ENCODE data around the gene DPP6. TPM values are rescaled to one million over a fixed set of nuclear protein-coding genes. Genes with fewer than 3 reads are reported as not detected.
A peak's percentile ranks its signal among the peaks of the same experiment; 100 is the strongest.
"Not testable (repeated sequence)": the region's sequence is repeated elsewhere in the genome, so short reads cannot be mapped to it uniquely, and the experiment has no call there.

DPP6 gene
- total and polyA plus RNA-seq, 8 donors: 1.0 to 11.2 (median 2.6) TPM

DNA sequence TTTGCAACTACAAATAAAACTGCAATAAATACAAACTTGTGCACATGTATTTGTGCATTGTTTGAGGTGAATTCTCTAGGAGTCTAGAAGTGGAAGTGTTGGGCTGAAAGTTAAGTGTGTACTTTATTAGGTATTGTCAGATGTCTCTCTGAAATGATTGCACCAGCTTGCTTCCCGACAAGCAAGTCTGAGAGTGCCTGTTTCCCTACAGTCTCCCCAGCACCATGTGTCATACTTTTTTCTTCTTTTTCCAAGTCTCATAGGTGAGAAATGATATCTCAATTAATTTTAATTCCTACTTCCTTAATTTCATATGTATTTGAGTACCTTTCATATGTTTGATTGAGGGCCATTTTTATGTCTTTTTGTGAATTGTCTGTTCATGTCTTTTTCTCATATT is 614.6 kb downstream of the DPP6 start:
- ATAC-seq (no peak), FAIRE-seq (no peak), DNase-seq (no peak)
- Histone ChIP-seq H3K27ac (no peak overlapping the region), H3K9me3 (no peaks in the 10 kb centered on the region), H3K4me1 (no peaks in the 10 kb centered on the region), H3K27me3 (no peaks in the 10 kb centered on the region), H3K4me3 (no peak overlapping the region), H3K36me3 (no peaks in the 10 kb centered on the region)
- intact Hi-C loops (cut with DNase I): no loop called here
- TF ChIP-seq, protein P1, sequence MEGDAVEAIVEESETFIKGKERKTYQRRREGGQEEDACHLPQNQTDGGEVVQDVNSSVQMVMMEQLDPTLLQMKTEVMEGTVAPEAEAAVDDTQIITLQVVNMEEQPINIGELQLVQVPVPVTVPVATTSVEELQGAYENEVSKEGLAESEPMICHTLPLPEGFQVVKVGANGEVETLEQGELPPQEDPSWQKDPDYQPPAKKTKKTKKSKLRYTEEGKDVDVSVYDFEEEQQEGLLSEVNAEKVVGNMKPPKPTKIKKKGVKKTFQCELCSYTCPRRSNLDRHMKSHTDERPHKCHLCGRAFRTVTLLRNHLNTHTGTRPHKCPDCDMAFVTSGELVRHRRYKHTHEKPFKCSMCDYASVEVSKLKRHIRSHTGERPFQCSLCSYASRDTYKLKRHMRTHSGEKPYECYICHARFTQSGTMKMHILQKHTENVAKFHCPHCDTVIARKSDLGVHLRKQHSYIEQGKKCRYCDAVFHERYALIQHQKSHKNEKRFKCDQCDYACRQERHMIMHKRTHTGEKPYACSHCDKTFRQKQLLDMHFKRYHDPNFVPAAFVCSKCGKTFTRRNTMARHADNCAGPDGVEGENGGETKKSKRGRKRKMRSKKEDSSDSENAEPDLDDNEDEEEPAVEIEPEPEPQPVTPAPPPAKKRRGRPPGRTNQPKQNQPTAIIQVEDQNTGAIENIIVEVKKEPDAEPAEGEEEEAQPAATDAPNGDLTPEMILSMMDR (IDR thresholded peaks at IDR 0.05): no peak
- WGBS, 2 donors: 88 to 98% methylated on average over 1 of the region's 1 CpG

DNA sequence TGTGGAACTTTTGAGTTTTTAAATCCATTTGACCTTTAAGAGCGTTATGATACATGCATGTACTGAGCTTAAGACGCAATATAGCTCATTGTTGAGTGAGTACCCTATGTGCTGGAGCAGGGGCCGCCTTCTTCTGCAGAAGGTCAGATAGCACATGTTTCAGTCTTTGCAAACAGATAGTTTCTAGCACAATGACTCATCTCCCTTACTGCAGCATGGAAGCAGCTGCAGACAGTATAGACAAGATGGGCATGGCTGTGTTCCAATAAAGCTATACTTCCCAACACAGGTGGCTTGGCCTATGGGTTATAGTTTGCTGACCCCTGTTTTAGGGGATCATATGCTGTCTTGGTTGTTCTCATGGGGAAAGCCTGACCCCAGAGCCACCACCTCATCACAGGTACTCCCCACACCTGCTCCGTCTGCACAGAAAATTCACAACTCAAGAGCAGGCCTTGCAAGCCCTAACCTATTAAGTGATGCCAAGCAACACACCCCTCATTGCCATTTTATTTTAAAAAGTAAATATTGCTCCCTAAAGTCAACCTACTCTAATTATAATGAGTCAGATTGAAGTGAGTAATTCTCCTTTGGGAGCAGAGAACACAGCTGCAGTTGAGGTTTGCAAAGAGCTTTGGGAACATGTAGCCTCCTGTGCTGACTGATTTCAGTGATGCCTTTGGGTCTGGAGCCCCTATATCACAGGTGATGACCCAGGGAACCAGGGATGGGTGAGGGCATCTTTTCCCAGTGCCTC is 620.6 kb downstream of the DPP6 start:
- DNase-seq: no peak
- Histone ChIP-seq H3K27me3 (no peaks in the 10 kb centered on the region), H3K36me3 (no peaks in the 10 kb centered on the region), H3K27ac (no peak overlapping the region), H3K9me3 (no peaks in the 10 kb centered on the region), H3K4me3 (no peak overlapping the region), H3K4me1 (no peaks in the 10 kb centered on the region)
- peak in 2 of 4 donors; percentile 22 to 30 for ATAC-seq
- 85 to 87% methylated on average over 4 of the region's 4 CpGs for WGBS, 2 donors
- FAIRE-seq: no peak
- intact Hi-C loops (cut with DNase I): no loop called here
- TF ChIP-seq, protein P1 (IDR thresholded peaks at IDR 0.05): no peak

DNA sequence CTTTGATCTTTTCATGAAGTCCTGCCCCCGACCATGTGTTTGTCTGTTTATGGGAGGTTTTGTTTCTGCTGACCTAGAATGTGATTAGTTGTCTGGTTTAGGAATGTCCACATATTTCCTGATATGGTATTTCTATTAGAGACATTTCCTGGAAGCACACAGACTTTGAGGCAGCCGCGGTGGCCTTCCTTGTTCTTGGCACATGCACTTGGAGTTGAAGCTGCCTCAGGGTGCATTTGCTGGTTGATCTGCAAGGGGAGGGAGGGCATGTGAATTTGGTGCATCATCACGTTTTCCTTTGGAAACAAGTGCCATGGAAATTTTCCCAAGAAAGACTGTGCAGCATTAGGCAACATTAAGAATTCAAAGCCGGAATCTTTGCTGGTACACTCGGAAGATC is 622.0 kb downstream of the DPP6 start:
- Histone ChIP-seq H3K9me3 (no peaks in the 10 kb centered on the region), H3K4me3 (no peak overlapping the region), H3K4me1 (no peaks in the 10 kb centered on the region), H3K27ac (no peak overlapping the region), H3K27me3 (no peaks in the 10 kb centered on the region), H3K36me3 (no peaks in the 10 kb centered on the region)
- ATAC-seq (no peak), DNase-seq (no peak), FAIRE-seq (no peak)
- 64 to 78% methylated on average over 6 of the region's 6 CpGs for WGBS, 2 donors
- TF ChIP-seq, protein P1 (IDR thresholded peaks at IDR 0.05): no peak
- intact Hi-C loops (cut with DNase I): no loop called here

DNA sequence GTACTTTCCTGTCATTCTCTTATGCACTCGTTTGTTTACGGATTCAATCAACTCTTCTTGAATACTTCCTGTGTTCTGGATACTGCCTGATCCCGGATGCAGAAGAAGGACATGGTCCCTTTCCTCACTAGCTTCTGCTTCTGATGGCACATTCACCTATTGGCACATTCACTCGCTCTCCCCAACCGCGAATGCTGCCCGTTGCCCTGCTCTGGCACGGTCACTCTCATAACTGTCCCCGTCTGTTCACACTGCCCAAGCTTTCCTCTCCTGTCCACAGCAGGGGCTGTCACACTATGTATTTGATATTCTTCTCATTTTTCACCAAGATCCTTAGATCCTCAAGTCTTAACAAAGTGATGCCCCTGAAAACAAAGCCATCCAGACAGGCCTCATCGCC is 623.4 kb downstream of the DPP6 start:
- 91 to 92% methylated on average over 10 of the region's 10 CpGs for WGBS, 2 donors
- H3K27me3 ChIP-seq: no peaks in the 10 kb centered on the region
- H3K4me3 ChIP-seq: no peak overlapping the region
- FAIRE-seq (no peak), ATAC-seq (no peak), DNase-seq (no peak)
- H3K4me1 ChIP-seq: no peaks in the 10 kb centered on the region
- H3K27ac ChIP-seq: no peak overlapping the region
- no peaks in the 10 kb centered on the region for H3K36me3 ChIP-seq
- intact Hi-C loops (cut with DNase I): no loop called here
- no peaks in the 10 kb centered on the region for H3K9me3 ChIP-seq
- TF ChIP-seq, protein P1 (IDR thresholded peaks at IDR 0.05): no peak

DNA sequence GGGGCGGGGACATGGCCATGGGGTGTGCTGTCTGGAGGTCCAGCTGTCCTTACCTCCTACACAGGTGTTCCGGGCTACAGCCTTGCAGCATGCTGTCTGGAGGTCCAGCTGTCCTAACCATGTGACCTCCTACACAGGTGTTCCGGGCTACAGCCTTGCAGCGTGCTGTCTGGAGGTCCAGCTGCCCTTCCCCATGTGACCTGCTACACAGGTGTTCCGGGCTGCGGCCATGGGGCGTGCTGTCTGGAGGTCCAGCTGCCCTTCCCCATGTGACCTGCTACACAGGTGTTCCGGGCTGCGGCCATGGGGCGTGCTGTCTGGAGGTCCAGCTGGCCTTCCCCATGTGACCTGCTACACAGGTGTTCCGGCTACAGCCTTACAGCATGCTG is 623.8 kb downstream of the DPP6 start:
- intact Hi-C loops (cut with DNase I): not testable (repeated sequence)

More for the DNA sequence above, 623.8 kb downstream of the DPP6 start:
- H3K27me3 ChIP-seq, H3K4me1 ChIP-seq, H3K27ac ChIP-seq, H3K4me3 ChIP-seq, H3K9me3 ChIP-seq, FAIRE-seq, H3K36me3 ChIP-seq: not testable (repeated sequence)
- ATAC-seq (peak in 3 of 4 donors; percentile 17 to 64 (median 55)), DNase-seq (peak in 3 of 6 donors; percentile 18 to 47 (median 34))
- WGBS, 2 donors: 54 to 55% methylated on average over 7 to 11 of the region's 11 CpGs
